Activated T-cell treated with anti-CD3 and anti-CD28 coated beads, Interleukin-2, amount 50 U/mL, for 24 hours (primary cell): ENCODE results near the gene FLNC.
A peak's percentile ranks its signal among the peaks of the same experiment; 100 is the strongest.

Experiments
- DNase-seq: peaks from one replicate; pipeline ENCODE4 v3.0.0-alpha.2; 2020
- H3K27ac Mint-ChIP-seq: 2 replicates; pipeline ENCODE4 v1.8.0; 2020; ENCODE audit warnings: mild to moderate bottlenecking, mixed read lengths
- H3K27me3 Mint-ChIP-seq: 2 replicates; pipeline ENCODE4 v1.8.0; 2020; ENCODE audit warnings: mixed read lengths
- H3K36me3 Mint-ChIP-seq: 2 replicates; pipeline ENCODE4 v1.8.0; 2020; ENCODE audit warnings: low read depth, mixed read lengths
- H3K4me1 Mint-ChIP-seq: 2 replicates; pipeline ENCODE4 v1.8.0; 2020; ENCODE audit warnings: low read depth, mixed read lengths
- H3K4me3 Mint-ChIP-seq: 2 replicates; pipeline ENCODE4 v1.8.0; 2020; ENCODE audit warnings: mild to moderate bottlenecking, moderate library complexity, mixed read lengths
- H3K9me3 Mint-ChIP-seq: 2 replicates; pipeline ENCODE4 v1.8.0; 2020; ENCODE audit warnings: mixed read lengths

Gene FLNC, protein sequence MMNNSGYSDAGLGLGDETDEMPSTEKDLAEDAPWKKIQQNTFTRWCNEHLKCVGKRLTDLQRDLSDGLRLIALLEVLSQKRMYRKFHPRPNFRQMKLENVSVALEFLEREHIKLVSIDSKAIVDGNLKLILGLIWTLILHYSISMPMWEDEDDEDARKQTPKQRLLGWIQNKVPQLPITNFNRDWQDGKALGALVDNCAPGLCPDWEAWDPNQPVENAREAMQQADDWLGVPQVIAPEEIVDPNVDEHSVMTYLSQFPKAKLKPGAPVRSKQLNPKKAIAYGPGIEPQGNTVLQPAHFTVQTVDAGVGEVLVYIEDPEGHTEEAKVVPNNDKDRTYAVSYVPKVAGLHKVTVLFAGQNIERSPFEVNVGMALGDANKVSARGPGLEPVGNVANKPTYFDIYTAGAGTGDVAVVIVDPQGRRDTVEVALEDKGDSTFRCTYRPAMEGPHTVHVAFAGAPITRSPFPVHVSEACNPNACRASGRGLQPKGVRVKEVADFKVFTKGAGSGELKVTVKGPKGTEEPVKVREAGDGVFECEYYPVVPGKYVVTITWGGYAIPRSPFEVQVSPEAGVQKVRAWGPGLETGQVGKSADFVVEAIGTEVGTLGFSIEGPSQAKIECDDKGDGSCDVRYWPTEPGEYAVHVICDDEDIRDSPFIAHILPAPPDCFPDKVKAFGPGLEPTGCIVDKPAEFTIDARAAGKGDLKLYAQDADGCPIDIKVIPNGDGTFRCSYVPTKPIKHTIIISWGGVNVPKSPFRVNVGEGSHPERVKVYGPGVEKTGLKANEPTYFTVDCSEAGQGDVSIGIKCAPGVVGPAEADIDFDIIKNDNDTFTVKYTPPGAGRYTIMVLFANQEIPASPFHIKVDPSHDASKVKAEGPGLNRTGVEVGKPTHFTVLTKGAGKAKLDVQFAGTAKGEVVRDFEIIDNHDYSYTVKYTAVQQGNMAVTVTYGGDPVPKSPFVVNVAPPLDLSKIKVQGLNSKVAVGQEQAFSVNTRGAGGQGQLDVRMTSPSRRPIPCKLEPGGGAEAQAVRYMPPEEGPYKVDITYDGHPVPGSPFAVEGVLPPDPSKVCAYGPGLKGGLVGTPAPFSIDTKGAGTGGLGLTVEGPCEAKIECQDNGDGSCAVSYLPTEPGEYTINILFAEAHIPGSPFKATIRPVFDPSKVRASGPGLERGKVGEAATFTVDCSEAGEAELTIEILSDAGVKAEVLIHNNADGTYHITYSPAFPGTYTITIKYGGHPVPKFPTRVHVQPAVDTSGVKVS (N-terminal part only)

DNA sequence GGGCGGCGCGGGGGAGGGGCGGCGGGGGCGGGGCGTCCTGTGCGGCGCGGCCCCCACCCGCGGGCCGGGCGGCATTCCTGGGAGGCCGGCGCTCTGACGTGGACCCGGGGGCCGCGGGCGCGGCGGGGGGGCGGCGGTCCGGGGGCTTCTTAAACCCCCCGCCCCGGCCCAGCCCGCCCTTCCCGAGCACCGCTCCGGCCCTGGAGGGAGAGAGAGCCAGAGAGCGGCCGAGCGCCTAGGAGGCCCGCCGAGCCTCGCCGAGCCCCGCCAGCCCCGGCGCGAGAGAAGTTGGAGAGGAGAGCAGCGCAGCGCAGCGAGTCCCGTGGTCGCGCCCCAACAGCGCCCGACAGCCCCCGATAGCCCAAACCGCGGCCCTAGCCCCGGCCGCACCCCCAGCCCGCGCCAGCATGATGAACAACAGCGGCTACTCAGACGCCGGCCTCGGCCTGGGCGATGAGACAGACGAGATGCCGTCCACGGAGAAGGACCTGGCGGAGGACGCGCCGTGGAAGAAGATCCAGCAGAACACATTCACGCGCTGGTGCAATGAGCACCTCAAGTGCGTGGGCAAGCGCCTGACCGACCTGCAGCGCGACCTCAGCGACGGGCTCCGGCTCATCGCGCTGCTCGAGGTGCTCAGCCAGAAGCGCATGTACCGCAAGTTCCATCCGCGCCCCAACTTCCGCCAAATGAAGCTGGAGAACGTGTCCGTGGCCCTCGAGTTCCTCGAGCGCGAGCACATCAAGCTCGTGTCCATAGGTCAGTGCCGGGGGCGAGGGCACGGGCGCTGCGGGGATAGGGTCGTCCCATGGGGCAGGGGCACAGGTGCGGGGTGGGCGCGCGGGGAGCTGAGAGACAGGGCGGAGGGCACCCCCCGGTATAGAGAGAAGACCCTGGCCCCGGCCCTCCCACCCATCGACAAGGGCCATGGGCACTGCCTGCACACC lies at the start of gene FLNC:
TSS of gene FLNC (plus strand) at position 176 of the 947 bp plus-strand sequence. CDS start at position 408, 232 bp downstream.
- DNase-seq, result peak; percentile 58
- Mint-ChIP-seq H3K36me3 (no peaks in the 10 kb centered on the region), H3K27me3 (peaks cover 52% of the 10 kb centered on the region), H3K27ac (no peak within 1 kb of the TSS), H3K4me1 (peaks cover 17% of the 10 kb centered on the region), H3K9me3 (no peaks in the 10 kb centered on the region), H3K4me3 (peak within 1 kb of the TSS; percentile 61)

DNA sequence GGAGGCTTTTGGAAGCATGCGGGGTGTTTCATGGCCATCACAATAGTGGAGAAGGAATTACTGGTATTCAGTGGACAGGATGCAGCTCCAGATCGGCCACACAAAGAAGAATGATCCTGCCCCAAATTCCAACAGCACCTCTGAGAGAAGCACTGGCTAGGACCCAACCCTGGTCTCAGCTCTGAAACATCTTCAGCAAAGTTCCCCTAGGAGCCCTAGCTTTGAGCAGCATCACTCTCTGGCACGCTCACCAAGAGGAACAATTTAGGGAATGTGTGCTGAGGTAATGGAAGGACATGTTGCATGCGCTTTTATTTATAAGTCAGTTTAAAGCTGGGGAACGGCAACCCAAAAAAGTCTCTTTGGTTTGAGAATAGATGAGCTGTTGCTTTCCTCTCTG lies 49.1 kb upstream of the FLNC start:
- no peak for DNase-seq
- Mint-ChIP-seq H3K36me3 (peaks cover 3% of the 10 kb centered on the region), H3K27me3 (no peaks in the 10 kb centered on the region), H3K27ac (no peak overlapping the region), H3K4me1 (peaks cover 13% of the 10 kb centered on the region), H3K4me3 (no peak overlapping the region), H3K9me3 (peaks cover 21% of the 10 kb centered on the region)

DNA sequence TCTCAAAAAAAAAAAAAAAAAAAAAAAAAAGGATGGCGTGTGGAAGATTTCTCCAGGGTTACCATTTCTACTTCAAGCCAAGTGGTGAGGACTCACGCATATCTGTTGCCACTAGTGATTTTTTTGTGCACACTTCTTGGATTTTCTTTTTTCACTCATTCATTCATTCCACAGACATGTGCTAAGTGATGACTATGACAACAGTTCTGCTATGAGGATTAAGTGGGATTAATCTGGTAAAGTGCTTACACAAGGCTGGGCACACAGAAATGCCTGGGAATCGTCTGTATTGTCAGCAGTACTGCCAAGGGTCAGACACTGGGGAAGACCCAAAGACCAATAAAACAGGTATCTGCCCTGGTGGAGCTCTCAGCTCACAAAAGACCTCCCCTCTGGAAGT lies 48.4 kb upstream of the FLNC start:
- Mint-ChIP-seq H3K27me3 (no peaks in the 10 kb centered on the region), H3K36me3 (peaks cover 3% of the 10 kb centered on the region), H3K27ac (no peak overlapping the region), H3K4me3 (no peak overlapping the region), H3K9me3 (peaks cover 18% of the 10 kb centered on the region), H3K4me1 (peaks cover 13% of the 10 kb centered on the region)
- DNase-seq, result no peak

DNA sequence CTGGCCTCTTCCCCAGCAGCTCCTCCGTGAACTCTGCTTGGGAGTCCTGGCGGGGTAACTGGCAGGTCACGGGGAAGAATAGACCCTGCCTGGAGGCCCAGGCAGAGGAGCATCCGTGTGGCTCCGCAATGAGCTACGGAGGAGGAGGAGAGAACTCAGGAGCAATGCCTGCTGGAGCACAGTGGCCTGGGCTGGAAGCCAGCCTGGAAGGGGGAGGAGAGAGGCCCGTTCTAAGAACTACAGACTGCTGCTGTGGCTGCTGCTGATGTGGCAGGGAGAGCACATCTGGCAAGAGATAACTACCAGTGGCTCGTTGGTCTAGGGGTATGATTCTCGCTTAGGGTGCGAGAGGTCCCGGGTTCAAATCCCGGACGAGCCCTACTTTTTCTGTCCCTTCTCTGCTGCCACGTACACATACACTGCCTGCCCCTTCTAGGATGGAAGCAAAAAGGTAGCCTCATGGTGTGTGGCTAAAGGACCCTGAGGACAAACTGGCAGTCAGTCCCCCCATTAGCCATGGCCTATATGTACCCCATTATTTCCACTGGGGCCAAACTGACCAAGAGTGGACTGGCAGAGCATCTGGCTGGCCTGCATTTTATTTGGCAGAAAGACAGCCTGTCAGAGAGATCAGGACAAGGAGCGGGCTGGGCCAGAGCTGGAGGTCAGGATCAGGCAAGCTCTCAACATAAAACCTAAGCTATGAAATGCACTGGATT lies 46.9 kb upstream of the FLNC start:
- H3K27ac Mint-ChIP-seq, result peak overlapping the region; percentile 63
- H3K27me3 Mint-ChIP-seq, result no peaks in the 10 kb centered on the region
- H3K36me3 Mint-ChIP-seq, result no peaks in the 10 kb centered on the region
- H3K9me3 Mint-ChIP-seq, result peaks cover 4% of the 10 kb centered on the region
- no peak overlapping the region for H3K4me3 Mint-ChIP-seq
- no peak for DNase-seq
- no peaks in the 10 kb centered on the region for H3K4me1 Mint-ChIP-seq

DNA sequence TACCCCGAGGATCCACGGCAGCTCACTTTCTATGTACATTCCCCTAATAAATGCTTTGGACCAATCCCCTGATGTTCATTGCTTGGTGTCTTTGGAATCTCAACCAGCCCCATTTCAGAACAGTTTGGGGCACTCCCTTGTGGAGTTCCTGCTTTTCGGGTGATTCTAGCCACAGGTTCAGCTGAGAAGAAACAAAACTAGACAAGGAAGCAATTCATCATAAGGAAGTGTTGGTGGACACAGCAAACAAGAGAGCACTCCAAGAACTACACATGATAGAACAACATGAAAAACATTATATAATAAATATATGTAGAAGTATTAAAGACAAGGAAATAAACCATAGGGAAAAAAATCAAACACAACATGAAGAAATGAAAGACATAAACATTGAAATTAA lies 44.5 kb upstream of the FLNC start:
- Mint-ChIP-seq H3K9me3 (no peaks in the 10 kb centered on the region), H3K4me3 (no peak overlapping the region), H3K27ac (no peak overlapping the region), H3K4me1 (peaks cover 5% of the 10 kb centered on the region), H3K27me3 (peaks cover 4% of the 10 kb centered on the region), H3K36me3 (no peaks in the 10 kb centered on the region)
- DNase-seq, result no peak

DNA sequence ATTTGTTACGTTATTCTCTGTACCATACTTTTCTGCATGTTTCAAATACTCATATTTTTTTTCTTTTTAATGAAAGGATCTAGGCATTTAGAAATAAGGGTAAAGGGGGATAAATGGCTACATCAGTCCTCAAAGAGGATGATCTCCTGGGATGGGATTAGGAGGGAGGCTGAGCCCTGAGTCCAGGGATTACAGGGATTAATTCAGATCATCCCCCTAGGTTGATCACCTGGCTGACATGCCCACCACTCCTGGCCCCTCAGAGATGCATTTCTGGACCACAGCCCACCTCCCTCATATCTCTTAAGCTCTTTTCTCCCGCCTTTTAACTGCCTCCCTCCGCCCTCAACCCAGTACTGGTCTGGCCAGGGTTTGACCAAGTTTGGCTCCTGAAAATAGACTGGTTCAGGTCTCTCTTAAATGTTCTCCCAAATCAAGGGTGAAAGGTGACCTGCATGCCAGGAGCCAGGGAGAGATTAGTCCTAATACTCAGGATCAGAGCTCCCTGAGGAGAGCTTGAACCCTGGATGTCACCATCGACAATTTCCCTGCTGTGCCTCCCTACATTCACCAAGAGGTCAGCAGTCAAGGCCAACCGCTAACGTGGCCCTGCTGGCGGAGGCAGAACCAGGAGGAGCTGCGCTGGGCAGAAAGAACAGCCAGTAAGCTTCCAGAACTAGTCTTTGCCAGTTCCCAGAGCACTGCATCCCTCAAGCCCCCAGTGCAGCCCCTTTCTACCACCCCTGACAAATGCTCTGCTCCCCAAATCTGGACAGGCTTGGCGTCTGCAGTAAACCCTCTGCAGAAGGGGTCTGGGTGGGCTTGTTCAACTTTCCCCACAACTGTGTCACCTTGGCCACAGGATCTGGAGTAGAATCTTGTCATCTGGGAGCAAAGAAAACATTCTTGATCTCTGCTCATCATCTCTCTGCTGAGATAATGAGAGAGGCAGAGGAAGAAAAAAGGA lies 41.5 kb upstream of the FLNC start:
- Mint-ChIP-seq H3K36me3 (no peaks in the 10 kb centered on the region), H3K27ac (no peak overlapping the region), H3K4me1 (peaks cover 10% of the 10 kb centered on the region), H3K27me3 (peaks cover 4% of the 10 kb centered on the region), H3K9me3 (no peaks in the 10 kb centered on the region), H3K4me3 (no peak overlapping the region)
- no peak for DNase-seq

DNA sequence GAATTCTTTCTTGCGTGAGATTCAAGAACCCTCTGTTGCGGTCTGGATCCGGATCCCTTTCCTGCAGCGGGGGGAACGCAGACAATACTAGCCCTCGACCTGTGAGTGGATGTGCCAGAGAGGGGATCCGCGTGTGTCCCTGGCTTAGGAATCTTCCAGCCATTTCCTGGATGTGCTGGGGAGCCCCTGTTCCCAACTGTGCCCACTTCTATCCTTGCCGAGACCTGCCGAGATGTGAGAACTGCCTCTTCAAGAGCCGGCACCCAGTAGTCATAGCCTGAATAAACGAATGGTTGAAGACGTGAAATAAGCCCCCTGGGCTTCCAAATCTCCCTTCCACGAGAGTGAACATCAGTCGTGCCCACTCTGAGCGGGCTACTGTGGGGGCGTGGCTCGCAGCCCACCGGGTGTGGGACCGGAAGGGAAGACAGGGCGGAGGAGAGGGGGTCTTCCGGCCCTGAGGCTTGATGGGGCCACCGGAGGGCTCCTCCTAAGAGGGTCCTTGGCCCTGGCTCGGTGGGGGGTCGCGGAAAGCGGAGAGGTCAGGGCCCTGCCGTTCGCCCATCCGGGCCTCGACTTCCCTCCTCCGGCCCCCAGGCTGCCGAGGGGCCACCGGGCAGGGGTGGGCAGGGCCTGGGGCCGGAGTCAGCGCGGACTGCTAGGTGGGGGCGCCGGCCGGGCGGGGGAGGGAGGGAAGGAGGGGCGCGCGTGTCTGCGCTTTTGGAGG lies 39.7 kb upstream of the FLNC start:
- no peak for DNase-seq
- Mint-ChIP-seq H3K9me3 (no peaks in the 10 kb centered on the region), H3K27ac (peak overlapping the region; percentile 76), H3K27me3 (peaks cover 4% of the 10 kb centered on the region), H3K4me1 (peaks cover 10% of the 10 kb centered on the region), H3K4me3 (peak overlapping the region; percentile 73), H3K36me3 (no peaks in the 10 kb centered on the region)

DNA sequence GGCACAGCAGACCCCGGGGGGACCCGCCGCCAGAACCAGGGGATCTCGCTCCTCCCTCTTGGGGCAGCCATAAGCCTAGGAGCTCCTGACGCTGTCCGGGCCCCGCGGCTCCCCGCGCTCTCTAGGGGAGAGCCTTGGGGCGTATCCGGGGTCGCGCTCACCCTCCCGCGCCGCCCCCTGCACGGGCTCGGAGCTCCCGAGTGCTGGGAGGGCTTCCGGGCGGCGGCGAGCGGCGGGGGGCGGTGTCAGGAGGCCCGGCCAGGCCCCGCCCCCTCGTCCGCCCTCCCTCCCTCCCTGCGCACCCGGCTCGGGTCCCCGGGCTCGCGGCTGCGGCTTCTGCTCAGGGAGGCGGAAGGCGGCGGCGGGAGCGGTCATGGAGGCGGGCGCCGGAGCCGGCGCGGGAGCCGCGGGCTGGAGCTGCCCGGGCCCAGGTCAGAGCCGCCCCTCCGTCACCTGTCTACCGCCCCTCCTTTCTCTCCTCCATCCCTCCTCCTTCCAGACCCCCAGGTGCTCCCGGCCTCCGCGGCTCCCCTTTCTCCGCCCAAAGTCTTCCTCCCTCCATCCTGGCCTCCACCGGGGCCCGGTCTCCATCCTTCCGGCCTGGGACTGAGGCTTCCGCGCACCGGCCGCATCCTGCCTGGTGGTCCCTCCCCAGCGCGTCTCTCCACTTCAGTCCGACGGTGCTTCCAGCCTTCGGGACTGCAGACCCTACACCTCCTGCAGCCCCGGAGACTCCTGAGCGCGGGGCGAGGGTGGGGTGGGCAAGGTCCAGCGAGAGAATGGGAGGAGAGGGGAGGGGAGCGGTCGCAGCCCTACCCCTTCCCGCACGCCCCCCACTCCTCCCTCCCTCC lies 38.9 kb upstream of the FLNC start, which contains the start of gene CCDC136:
TSS of gene CCDC136 (plus strand) at position 848 of the 851 bp plus-strand sequence. CDS start 444 bp downstream, outside the sequence.
- peak; percentile 85 for DNase-seq
- no peaks in the 10 kb centered on the region for H3K36me3 Mint-ChIP-seq
- H3K4me3 Mint-ChIP-seq, result peak within 1 kb of the TSS; percentile 82
- peaks cover 10% of the 10 kb centered on the region for H3K4me1 Mint-ChIP-seq
- H3K27me3 Mint-ChIP-seq, result peaks cover 4% of the 10 kb centered on the region
- H3K27ac Mint-ChIP-seq, result peak within 1 kb of the TSS; percentile 52
- no peaks in the 10 kb centered on the region for H3K9me3 Mint-ChIP-seq

DNA sequence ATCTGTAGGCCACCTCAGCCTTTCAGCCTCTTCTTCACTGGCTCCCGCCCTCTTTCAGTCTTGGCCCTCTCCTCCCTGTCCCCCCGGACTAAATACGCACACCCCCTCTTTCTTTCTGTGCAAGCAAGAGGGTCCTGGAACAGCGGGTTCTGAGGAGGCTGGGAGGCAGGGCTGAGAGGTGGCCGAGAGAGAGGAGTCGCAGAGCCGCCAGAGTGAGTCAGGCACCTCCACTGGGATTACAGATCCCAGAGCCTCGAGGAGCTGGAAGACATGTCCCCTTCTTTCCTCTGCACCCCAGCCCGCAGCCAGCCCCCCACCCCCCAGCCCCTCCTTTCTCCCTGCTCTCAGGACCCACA lies 38.3 kb upstream of the FLNC start:
- Mint-ChIP-seq H3K27ac (no peak overlapping the region), H3K27me3 (peaks cover 4% of the 10 kb centered on the region), H3K36me3 (no peaks in the 10 kb centered on the region), H3K4me3 (peak overlapping the region; percentile 82), H3K9me3 (no peaks in the 10 kb centered on the region), H3K4me1 (peaks cover 10% of the 10 kb centered on the region)
- no peak for DNase-seq

DNA sequence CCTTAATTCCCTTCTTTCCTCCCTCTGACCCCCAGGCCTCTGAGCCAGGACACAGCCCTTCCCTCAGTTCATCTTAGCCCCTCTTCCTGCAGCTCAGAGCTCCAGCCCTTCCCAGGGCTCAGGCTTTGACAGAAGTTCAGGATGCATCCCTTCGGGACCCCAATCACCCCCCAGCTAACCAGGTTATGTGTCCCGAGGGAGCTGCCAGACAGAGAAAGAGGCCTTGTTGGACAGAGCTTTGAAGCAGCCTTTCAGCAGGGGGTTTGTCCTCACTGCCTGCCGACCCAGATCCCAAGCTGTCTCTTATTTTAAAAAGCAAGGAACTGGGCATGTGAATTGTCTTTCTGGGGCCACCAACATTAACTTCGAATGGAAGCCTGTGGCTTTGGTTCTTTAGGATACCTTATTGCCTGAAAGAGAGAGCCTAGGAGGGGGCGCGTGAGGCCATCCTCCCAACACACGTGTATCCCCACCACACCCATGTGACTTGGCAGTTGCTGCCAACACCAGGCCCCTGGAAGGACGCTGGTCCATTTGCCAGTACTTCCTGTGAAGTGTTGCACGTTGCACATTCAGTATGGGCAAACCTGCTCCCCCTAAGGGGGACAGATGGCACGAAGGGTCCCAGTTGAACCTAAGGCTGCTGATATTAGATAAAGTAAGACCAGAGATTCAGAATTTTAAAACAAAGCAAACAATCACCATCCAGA lies 37.6 kb upstream of the FLNC start:
- Mint-ChIP-seq H3K27ac (no peak overlapping the region), H3K36me3 (no peaks in the 10 kb centered on the region), H3K4me3 (peak overlapping the region; percentile 53), H3K9me3 (no peaks in the 10 kb centered on the region), H3K4me1 (peaks cover 10% of the 10 kb centered on the region), H3K27me3 (peaks cover 4% of the 10 kb centered on the region)
- no peak for DNase-seq

DNA sequence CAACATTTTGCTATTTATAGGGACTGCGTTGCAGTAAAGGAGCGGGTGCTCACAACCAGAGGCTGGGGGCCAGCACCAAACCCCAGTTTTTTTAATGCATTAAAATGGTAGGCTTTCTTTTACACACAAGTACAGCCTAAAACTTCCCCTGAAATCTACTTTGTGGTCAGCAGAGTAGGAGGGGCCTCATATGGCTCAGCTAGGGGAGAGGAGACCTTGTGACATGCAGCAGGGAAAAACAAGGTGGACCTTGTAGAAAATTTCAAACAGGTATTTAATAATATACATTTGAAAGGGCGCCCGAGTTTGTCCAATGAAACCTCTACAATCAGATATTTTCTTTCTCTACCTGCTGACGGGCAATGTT lies 37.0 kb upstream of the FLNC start:
- Mint-ChIP-seq H3K27me3 (peaks cover 4% of the 10 kb centered on the region), H3K9me3 (no peaks in the 10 kb centered on the region), H3K4me1 (peaks cover 10% of the 10 kb centered on the region), H3K36me3 (no peaks in the 10 kb centered on the region), H3K4me3 (no peak overlapping the region), H3K27ac (no peak overlapping the region)
- no peak for DNase-seq
